Activated T-cell treated with anti-CD3 and anti-CD28 coated beads, Interleukin-2, amount 50 U/mL, for 4 hours (primary cell): Measurements from ENCODE around the gene NOS1AP. TPM values are rescaled to one million over a fixed set of nuclear protein-coding genes. Genes with fewer than 3 reads are reported as not detected.

Experiments used
- ATAC-seq, 2 donors: fragments of 200-7000 bp; cut with Tn5 transposase; one replicate each; pipeline ENCODE4 v1.10.0; 2021
- DNase-seq: peaks from one replicate; pipeline ENCODE4 v3.0.0-alpha.2; 2020
- H3K27me3 Mint-ChIP-seq: one replicate; pipeline ENCODE4 v1.8.0; 2021; ENCODE audit warnings: low read depth, mixed read lengths
- H3K36me3 Mint-ChIP-seq: one replicate; pipeline ENCODE4 v1.8.0; 2022; ENCODE audit warnings: mixed read lengths; ENCODE audit not compliant: insufficient read depth
- H3K4me1 Mint-ChIP-seq: one replicate; pipeline ENCODE4 v1.8.0; 2021; ENCODE audit warnings: low read depth, mixed read lengths
- H3K4me3 Mint-ChIP-seq: one replicate; pipeline ENCODE4 v1.8.0; 2021; ENCODE audit warnings: mild to moderate bottlenecking, moderate library complexity, mixed read lengths
- H3K9me3 Mint-ChIP-seq: one replicate; pipeline ENCODE4 v1.8.0; 2021; ENCODE audit warnings: mixed read lengths
- total RNA-seq, 3 donors: library from RNA; stranded (reverse); gene quantifications; one replicate each; pipeline ENCODE4 v1.2.1, GENCODE V29; 2021

The NOS1AP gene
- total RNA-seq, 3 donors from 2014 or later = 0.05 to 0.37 (median 0.13) TPM

DNA sequence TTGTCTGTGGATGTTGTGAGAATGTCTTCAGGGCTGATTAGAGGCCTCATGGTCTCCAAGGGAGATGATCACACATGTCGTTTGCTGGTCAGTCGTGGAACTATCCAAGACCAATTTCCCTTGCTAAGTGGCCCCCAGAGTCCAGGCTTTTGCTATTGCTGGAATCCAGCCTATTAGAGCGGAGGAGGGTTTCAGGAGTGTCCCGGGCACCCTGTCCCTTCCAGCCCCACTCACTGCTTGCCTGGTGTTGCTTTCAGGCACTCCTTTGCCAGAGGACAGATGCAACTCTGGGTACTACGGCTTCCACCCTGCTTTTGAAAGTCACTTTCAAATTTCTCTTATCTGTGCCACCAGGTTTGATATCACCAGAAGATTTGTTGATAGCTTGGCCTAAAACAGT lies 149.1 kb downstream of the NOS1AP start:
- ATAC-seq = no peak
- Mint-ChIP-seq H3K4me3 (no peak overlapping the region), H3K4me1 (no peaks in the 10 kb centered on the region), H3K36me3 (no peaks in the 10 kb centered on the region), H3K27me3 (peaks cover 24% of the 10 kb centered on the region), H3K9me3 (no peaks in the 10 kb centered on the region)
- no peak for DNase-seq

GRCh38 chr1:162218975-162219374 lies 149.5 kb downstream of the NOS1AP start:
- H3K9me3 Mint-ChIP-seq = no peaks in the 10 kb centered on the region
- H3K4me1 Mint-ChIP-seq = no peaks in the 10 kb centered on the region
- peaks cover 24% of the 10 kb centered on the region for H3K27me3 Mint-ChIP-seq
- no peak for DNase-seq
- ATAC-seq = no peak
- no peaks in the 10 kb centered on the region for H3K36me3 Mint-ChIP-seq
- H3K4me3 Mint-ChIP-seq = no peak overlapping the region

DNA sequence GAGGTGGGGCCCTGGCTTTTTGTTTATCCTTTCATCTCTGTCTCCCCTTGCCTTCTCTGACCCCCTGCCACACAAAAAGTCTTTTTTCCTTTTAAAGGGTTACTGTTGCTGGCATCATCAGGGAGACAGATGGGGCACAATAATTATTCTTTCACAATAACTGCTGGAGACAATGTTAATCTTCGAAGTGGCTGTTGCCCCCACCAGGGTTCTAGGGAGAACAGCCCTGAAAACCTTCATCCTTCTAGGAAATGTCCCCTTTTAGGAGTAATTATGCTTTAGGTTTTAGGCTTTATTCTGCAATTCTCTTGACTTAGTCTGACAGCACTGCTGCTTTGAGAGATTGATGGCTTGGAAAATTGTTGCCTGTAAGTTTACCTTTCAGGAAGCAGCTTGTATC lies 150.0 kb downstream of the NOS1AP start:
- Mint-ChIP-seq H3K4me3 (no peak overlapping the region), H3K9me3 (no peaks in the 10 kb centered on the region)

GRCh38 chr1:162220009-162220539 lies 150.6 kb downstream of the NOS1AP start:
- Mint-ChIP-seq H3K36me3 (no peaks in the 10 kb centered on the region), H3K4me3 (no peak overlapping the region), H3K4me1 (no peaks in the 10 kb centered on the region), H3K27me3 (peaks cover 24% of the 10 kb centered on the region), H3K9me3 (no peaks in the 10 kb centered on the region)
- ATAC-seq (no peak), DNase-seq (no peak)

More for the DNA sequence above, 150.0 kb downstream of the NOS1AP start:
- no peak for DNase-seq
- Mint-ChIP-seq H3K27me3 (peaks cover 24% of the 10 kb centered on the region), H3K4me1 (no peaks in the 10 kb centered on the region), H3K36me3 (no peaks in the 10 kb centered on the region)
- no peak for ATAC-seq

- ATAC-seq (no peak), DNase-seq (no peak)
- H3K9me3 Mint-ChIP-seq = no peaks in the 10 kb centered on the region
- H3K4me3 Mint-ChIP-seq = no peak overlapping the region
- H3K36me3 Mint-ChIP-seq = no peaks in the 10 kb centered on the region
- peaks cover 20% of the 10 kb centered on the region for H3K27me3 Mint-ChIP-seq
- H3K4me1 Mint-ChIP-seq = no peaks in the 10 kb centered on the region
Observed at GRCh38 chr1:162222014-162222413, 152.5 kb downstream of the NOS1AP start.

DNA sequence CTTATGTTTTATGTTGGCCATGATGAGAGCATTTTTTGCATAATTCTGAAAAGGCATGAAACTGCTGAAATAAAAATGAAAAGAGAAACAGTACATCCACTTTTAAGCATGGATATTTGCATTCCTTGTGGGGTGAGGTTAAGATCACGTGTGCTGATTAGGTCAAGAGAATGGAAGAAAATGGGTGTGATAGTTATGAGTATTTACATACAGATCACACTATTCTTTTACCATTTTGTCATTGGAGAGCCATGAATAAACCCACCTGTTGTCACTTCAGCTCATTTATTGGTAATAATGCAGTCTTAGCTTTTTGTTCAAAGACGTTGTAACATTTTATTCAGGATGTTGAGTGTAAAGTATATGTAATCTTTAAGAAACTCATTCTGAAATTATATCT lies 153.2 kb downstream of the NOS1AP start:
- Mint-ChIP-seq H3K4me1 (no peaks in the 10 kb centered on the region), H3K36me3 (no peaks in the 10 kb centered on the region), H3K9me3 (no peaks in the 10 kb centered on the region), H3K4me3 (no peak overlapping the region), H3K27me3 (peaks cover 18% of the 10 kb centered on the region)
- no peak for ATAC-seq
- no peak for DNase-seq

DNA sequence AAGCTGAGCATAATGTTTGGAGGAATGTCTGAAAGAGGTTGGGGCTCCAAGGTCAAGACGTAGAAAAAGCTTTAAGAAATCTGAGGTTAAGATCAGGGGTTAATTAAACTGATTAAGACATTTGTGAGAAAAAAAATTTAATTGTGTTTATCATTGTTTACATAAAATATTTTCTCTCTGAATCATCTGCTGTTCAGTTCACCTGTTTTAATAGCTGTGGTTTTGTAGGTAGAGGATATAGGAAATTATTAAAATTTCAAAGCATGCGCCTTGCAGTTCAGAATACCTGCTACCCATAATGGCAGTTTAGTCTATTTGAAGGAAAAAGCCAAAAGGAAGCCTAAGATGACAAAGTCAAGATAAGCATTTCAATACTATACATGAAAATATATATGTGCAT lies 154.0 kb downstream of the NOS1AP start:
- Mint-ChIP-seq H3K4me3 (no peak overlapping the region), H3K9me3 (no peaks in the 10 kb centered on the region), H3K27me3 (peaks cover 17% of the 10 kb centered on the region), H3K4me1 (no peaks in the 10 kb centered on the region), H3K36me3 (no peaks in the 10 kb centered on the region)
- no peak for DNase-seq
- ATAC-seq = no peak

- H3K9me3 Mint-ChIP-seq = no peaks in the 10 kb centered on the region
- ATAC-seq (no peak), DNase-seq (no peak)
- no peaks in the 10 kb centered on the region for H3K36me3 Mint-ChIP-seq
- H3K27me3 Mint-ChIP-seq = peaks cover 17% of the 10 kb centered on the region
- no peaks in the 10 kb centered on the region for H3K4me1 Mint-ChIP-seq
- H3K4me3 Mint-ChIP-seq = no peak overlapping the region
Observed at GRCh38 chr1:162224267-162224666, 154.8 kb downstream of the NOS1AP start.

DNA sequence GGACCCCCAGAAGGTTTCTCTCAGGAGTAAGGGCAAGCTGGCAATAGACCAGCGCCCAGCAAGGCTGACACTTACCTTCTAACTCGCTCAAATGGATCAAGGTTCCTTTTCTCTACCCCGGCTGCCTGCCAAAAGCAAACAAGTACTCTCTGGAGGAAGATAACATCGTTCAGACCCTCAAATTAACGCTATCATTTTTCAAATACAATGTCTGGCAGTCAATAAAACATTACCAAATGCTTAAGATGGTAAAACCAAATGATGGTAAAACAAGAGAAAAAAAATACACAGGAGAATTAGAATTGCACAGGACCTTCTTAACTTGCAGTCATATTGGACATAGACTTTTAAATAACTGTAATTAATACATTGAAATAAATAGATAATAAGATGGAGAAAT lies 159.1 kb downstream of the NOS1AP start:
- DNase-seq = no peak
- Mint-ChIP-seq H3K36me3 (no peaks in the 10 kb centered on the region), H3K4me1 (no peaks in the 10 kb centered on the region), H3K4me3 (no peak overlapping the region), H3K27me3 (no peaks in the 10 kb centered on the region), H3K9me3 (no peaks in the 10 kb centered on the region)
- ATAC-seq = no peak

- Mint-ChIP-seq H3K9me3 (no peaks in the 10 kb centered on the region), H3K36me3 (no peaks in the 10 kb centered on the region), H3K4me1 (no peaks in the 10 kb centered on the region), H3K27me3 (peaks cover 5% of the 10 kb centered on the region), H3K4me3 (no peak overlapping the region)
- no peak for ATAC-seq
- no peak for DNase-seq
Observed at GRCh38 chr1:162229549-162229948, 160.1 kb downstream of the NOS1AP start.

DNA sequence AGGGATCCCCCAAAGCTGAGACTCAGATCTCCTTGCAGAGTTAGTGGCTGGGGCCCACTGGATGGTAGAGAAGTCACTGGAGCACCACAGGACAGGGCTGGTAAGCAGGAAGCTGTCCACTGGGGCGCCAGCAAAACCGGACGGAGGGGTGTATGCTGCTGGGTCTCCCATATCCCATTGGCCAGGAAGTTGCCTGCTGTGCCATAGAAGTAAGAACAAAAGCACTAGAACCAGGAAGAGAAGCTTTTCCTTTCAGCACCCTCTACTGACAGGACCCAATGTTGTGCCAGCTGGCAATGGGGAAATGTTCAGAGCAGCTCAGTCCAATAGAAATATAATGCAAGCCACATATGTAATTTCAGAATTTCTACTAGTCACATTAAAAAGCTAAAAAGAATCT lies 160.6 kb downstream of the NOS1AP start:
- Mint-ChIP-seq H3K4me3 (no peak overlapping the region), H3K9me3 (no peaks in the 10 kb centered on the region), H3K4me1 (no peaks in the 10 kb centered on the region), H3K36me3 (no peaks in the 10 kb centered on the region), H3K27me3 (peaks cover 7% of the 10 kb centered on the region)
- no peak for ATAC-seq
- no peak for DNase-seq

GRCh38 chr1:162230517-162230916 lies 161.0 kb downstream of the NOS1AP start:
- DNase-seq (no peak), ATAC-seq (no peak)
- H3K36me3 Mint-ChIP-seq = no peaks in the 10 kb centered on the region
- peaks cover 10% of the 10 kb centered on the region for H3K27me3 Mint-ChIP-seq
- no peak overlapping the region for H3K4me3 Mint-ChIP-seq
- H3K9me3 Mint-ChIP-seq = no peaks in the 10 kb centered on the region
- no peaks in the 10 kb centered on the region for H3K4me1 Mint-ChIP-seq

GRCh38 chr1:162232034-162232711 lies 162.7 kb downstream of the NOS1AP start:
- H3K9me3 Mint-ChIP-seq = no peaks in the 10 kb centered on the region
- DNase-seq (no peak), ATAC-seq (no peak)
- no peaks in the 10 kb centered on the region for H3K36me3 Mint-ChIP-seq
- H3K4me1 Mint-ChIP-seq = no peaks in the 10 kb centered on the region
- peaks cover 15% of the 10 kb centered on the region for H3K27me3 Mint-ChIP-seq
- no peak overlapping the region for H3K4me3 Mint-ChIP-seq

- Mint-ChIP-seq H3K27me3 (peaks cover 15% of the 10 kb centered on the region), H3K4me1 (no peaks in the 10 kb centered on the region), H3K4me3 (no peak overlapping the region), H3K36me3 (no peaks in the 10 kb centered on the region), H3K9me3 (no peaks in the 10 kb centered on the region)
- ATAC-seq (no peak), DNase-seq (no peak)
Observed at GRCh38 chr1:162233066-162233465, 163.6 kb downstream of the NOS1AP start.

- peaks cover 15% of the 10 kb centered on the region for H3K27me3 Mint-ChIP-seq
- no peaks in the 10 kb centered on the region for H3K9me3 Mint-ChIP-seq
- H3K36me3 Mint-ChIP-seq = no peaks in the 10 kb centered on the region
- no peak for ATAC-seq
- no peaks in the 10 kb centered on the region for H3K4me1 Mint-ChIP-seq
- DNase-seq = no peak
- no peak overlapping the region for H3K4me3 Mint-ChIP-seq
Observed at GRCh38 chr1:162233937-162234336, 164.4 kb downstream of the NOS1AP start.
